Left ventricle myocardium inferior (tissue), 1 donor: Measurements from ENCODE around the gene ADAMTS2. TPM values are rescaled to one million over a fixed set of nuclear protein-coding genes. Genes with fewer than 3 reads are reported as not detected.

ENCODE experiments used
- DNase-seq: peaks from one replicate; pipeline ENCODE4 v3.0.0-alpha.2; 2020
- H3K27ac ChIP-seq: fragments of 200-600 bp; replicated peaks from 2 replicates; pipeline ENCODE4 v1.8.0; 2021
- H3K27me3 ChIP-seq: fragments of 200-600 bp; 2 replicates; pipeline ENCODE4 v1.8.0; 2021; ENCODE audit warnings: low read depth
- H3K36me3 ChIP-seq: fragments of 200-600 bp; 2 replicates; pipeline ENCODE4 v1.8.0; 2021
- H3K4me1 ChIP-seq: fragments of 200-600 bp; 2 replicates; pipeline ENCODE4 v1.8.0; 2021
- H3K4me3 ChIP-seq: fragments of 200-600 bp; 2 replicates; pipeline ENCODE4 v1.8.0; 2021; ENCODE audit warnings: mild to moderate bottlenecking, moderate library complexity
- H3K9me3 ChIP-seq: fragments of 200-600 bp; replicated peaks from 2 replicates; pipeline ENCODE4 v1.8.0; 2021
- CTCF ChIP-seq: fragments of 200-600 bp; IDR thresholded peaks from 2 replicates; pipeline ENCODE4 v1.8.0; 2021; ENCODE audit warnings: antibody characterized with exemption, mild to moderate bottlenecking, borderline replicate concordance
- intact Hi-C: fragments of 100-400 bp; cut with micrococcal nuclease; formaldehyde crosslinking; loops from one replicate; pipeline ENCODE4 v1.11.0; 2022
- total RNA-seq: library from RNA; stranded (reverse); fragmentation: NEBNext Ultra II Directional; extraction: Animal tissue kit (Norgen Biotek cat#: 25700); gene quantifications from one replicate; pipeline ENCODE4 v1.2.1, GENCODE V29; 2021
- donor health status: DM: no; HTN: yes; CAD: no; lungs with severe emphysema.

ADAMTS2 gene
- total RNA-seq, 1 donor from 2014 or later, result 4.6 TPM

GRCh38 chr5:179183481-179183880 lies 161.8 kb downstream of the ADAMTS2 start:
- Histone ChIP-seq H3K36me3 (peaks cover 11% of the 10 kb centered on the region), H3K4me3 (no peak overlapping the region), H3K27ac (no peak overlapping the region), H3K9me3 (peaks cover 15% of the 10 kb centered on the region), H3K27me3 (peaks cover 84% of the 10 kb centered on the region), H3K4me1 (no peaks in the 10 kb centered on the region)
- no peak for DNase-seq
- no peak for TF ChIP-seq CTCF
- intact Hi-C loops, result no loop called here

- intact Hi-C loops, result no loop called here
- peaks cover 11% of the 10 kb centered on the region for H3K36me3 ChIP-seq
- TF ChIP-seq CTCF, result no peak
- no peak overlapping the region for H3K4me3 ChIP-seq
- H3K27me3 ChIP-seq, result peaks cover 85% of the 10 kb centered on the region
- H3K4me1 ChIP-seq, result no peaks in the 10 kb centered on the region
- DNase-seq, result no peak
- H3K9me3 ChIP-seq, result peaks cover 17% of the 10 kb centered on the region
- no peak overlapping the region for H3K27ac ChIP-seq
These were observed 162.7 kb downstream of the ADAMTS2 start for GRCh38 chr5:179182601-179183000.

GRCh38 chr5:179181988-179182387 lies 163.3 kb downstream of the ADAMTS2 start:
- Histone ChIP-seq H3K4me1 (no peaks in the 10 kb centered on the region), H3K4me3 (no peak overlapping the region), H3K27me3 (peaks cover 85% of the 10 kb centered on the region), H3K9me3 (peaks cover 17% of the 10 kb centered on the region), H3K36me3 (peaks cover 11% of the 10 kb centered on the region), H3K27ac (no peak overlapping the region)
- TF ChIP-seq CTCF, result no peak
- intact Hi-C loops, result no loop called here
- DNase-seq, result no peak

GRCh38 chr5:179180921-179181645 lies 164.2 kb downstream of the ADAMTS2 start:
- peaks cover 87% of the 10 kb centered on the region for H3K27me3 ChIP-seq
- peaks cover 11% of the 10 kb centered on the region for H3K36me3 ChIP-seq
- intact Hi-C loops, result no loop called here
- H3K4me3 ChIP-seq, result no peak overlapping the region
- no peaks in the 10 kb centered on the region for H3K4me1 ChIP-seq
- TF ChIP-seq CTCF, result no peak
- no peak overlapping the region for H3K27ac ChIP-seq
- no peak for DNase-seq
- H3K9me3 ChIP-seq, result peaks cover 17% of the 10 kb centered on the region

- Histone ChIP-seq H3K4me3 (no peak overlapping the region), H3K4me1 (no peaks in the 10 kb centered on the region), H3K9me3 (peaks cover 17% of the 10 kb centered on the region), H3K27me3 (peaks cover 87% of the 10 kb centered on the region), H3K36me3 (peaks cover 11% of the 10 kb centered on the region), H3K27ac (no peak overlapping the region)
- DNase-seq, result no peak
- intact Hi-C loops, result no loop called here
- no peak for TF ChIP-seq CTCF
These were observed 165.1 kb downstream of the ADAMTS2 start for GRCh38 chr5:179180061-179180610.
